Pancreas (tissue), 10 donors: ENCODE data around the gene MYO9B. TPM values are rescaled to one million over a fixed set of nuclear protein-coding genes. Genes with fewer than 3 reads are reported as not detected.

Experiments
- ATAC-seq, 4 donors: fragments of 200-7000 bp; cut with Tn5 transposase; one replicate each; pipeline versions ENCODE4 v1.8.0 to v1.9.1; 2020; ENCODE audit warnings: mild to moderate bottlenecking in 4 of 4, moderate library complexity in 4 of 4
- DNase-seq, 6 donors: peaks; one replicate each; pipeline ENCODE4 v3.0.0-alpha.2; 2020
- FAIRE-seq: peaks from 2 replicates; lab custom pipeline; 2012; peaks lifted over from hg19 to GRCh38; lab: Jason Lieb, UNC
- H3K27ac ChIP-seq, 4 donors: fragments of 200-600 bp; sonication (generic); 1 replicate in 3 of 4; 2 replicates in 1 of 4; pipeline versions ENCODE4 v1.5.0 to v1.8.0; 2020
- H3K27me3 ChIP-seq, 4 donors: fragments of 200-600 bp; one replicate each; pipeline ENCODE4 v1.8.0; 2021
- H3K36me3 ChIP-seq, 3 donors: fragments of 200-600 bp; sonication (generic) in 1 of 3; one replicate each; pipeline versions ENCODE4 v1.5.0 to v1.8.0; 2020 to 2021
- H3K4me1 ChIP-seq, 3 donors: fragments of 200-600 bp; one replicate each; pipeline ENCODE4 v1.8.0; 2021
- H3K4me3 ChIP-seq, 4 donors: fragments of 200-600 bp; sonication (generic) in 2 of 4; one replicate each; pipeline versions ENCODE4 v1.5.0 to v1.8.0; 2020 to 2021
- H3K9me3 ChIP-seq, 4 donors: fragments of 200-600 bp; one replicate each; pipeline ENCODE4 v1.8.0; 2021
- WGBS, 2 donors: extraction: QIAGEN DNeasy Blood & Tissue Kit; methylation state at CpG; one replicate each; pipeline ENCODE4 v1.1.7; 2013; 5-methylcytosine and 5-hydroxymethylcytosine counted together
- intact Hi-C, 3 donors: fragments of 100-400 bp; cut with DNase I; formaldehyde crosslinking; loops; one replicate each; pipeline versions ENCODE4 v1.11.1 to v1.14.2; 2022
- polyA plus RNA-seq, 2 donors: library from polyadenylated mRNA; stranded (reverse); fragments of 200-250 nt; gene quantifications; one replicate each; pipeline ENCODE4 v1.2.3, GENCODE V29; 2013
- total RNA-seq, 6 donors: library from RNA; stranded (reverse); fragmentation: NEBNext Ultra II Directional in 4 of 6; extraction: Animal tissue kit (Norgen Biotek cat#: 25700) in 4 of 6; gene quantifications; one replicate each; pipeline versions ENCODE4 v1.2.1 to v1.2.4, GENCODE V29; 2021 to 2023
- TF ChIP-seq, protein P1 (sequence below), 4 donors: fragments of 200-600 bp; sonication (generic) in 3 of 4; IDR thresholded peaks; one replicate each; pipeline versions ENCODE4 v1.5.0 to v1.8.0; 2021; ENCODE audit warnings: antibody characterized with exemption in 4 of 4
- donor health status: healthy with polysubstance abuse.
- donor health status: DM: no; HTN: no; CAD: no; lungs with moderate emphysema.
- donor health status: DM: no; HTN: no; CAD: no.
- donor health status: control.
- donor health status: control.
- donor health status: Bipolar disorder and iron deficiency.
- donor health status: DM: yes; HTN: yes; CAD: no.
- donor health status: DM: no; HTN: no; CAD: no.
- donor health status: DM: no; HTN: no; CAD: no.
- donor health status: DM: yes; HTN: yes; CAD: no.

MYO9B gene, protein sequence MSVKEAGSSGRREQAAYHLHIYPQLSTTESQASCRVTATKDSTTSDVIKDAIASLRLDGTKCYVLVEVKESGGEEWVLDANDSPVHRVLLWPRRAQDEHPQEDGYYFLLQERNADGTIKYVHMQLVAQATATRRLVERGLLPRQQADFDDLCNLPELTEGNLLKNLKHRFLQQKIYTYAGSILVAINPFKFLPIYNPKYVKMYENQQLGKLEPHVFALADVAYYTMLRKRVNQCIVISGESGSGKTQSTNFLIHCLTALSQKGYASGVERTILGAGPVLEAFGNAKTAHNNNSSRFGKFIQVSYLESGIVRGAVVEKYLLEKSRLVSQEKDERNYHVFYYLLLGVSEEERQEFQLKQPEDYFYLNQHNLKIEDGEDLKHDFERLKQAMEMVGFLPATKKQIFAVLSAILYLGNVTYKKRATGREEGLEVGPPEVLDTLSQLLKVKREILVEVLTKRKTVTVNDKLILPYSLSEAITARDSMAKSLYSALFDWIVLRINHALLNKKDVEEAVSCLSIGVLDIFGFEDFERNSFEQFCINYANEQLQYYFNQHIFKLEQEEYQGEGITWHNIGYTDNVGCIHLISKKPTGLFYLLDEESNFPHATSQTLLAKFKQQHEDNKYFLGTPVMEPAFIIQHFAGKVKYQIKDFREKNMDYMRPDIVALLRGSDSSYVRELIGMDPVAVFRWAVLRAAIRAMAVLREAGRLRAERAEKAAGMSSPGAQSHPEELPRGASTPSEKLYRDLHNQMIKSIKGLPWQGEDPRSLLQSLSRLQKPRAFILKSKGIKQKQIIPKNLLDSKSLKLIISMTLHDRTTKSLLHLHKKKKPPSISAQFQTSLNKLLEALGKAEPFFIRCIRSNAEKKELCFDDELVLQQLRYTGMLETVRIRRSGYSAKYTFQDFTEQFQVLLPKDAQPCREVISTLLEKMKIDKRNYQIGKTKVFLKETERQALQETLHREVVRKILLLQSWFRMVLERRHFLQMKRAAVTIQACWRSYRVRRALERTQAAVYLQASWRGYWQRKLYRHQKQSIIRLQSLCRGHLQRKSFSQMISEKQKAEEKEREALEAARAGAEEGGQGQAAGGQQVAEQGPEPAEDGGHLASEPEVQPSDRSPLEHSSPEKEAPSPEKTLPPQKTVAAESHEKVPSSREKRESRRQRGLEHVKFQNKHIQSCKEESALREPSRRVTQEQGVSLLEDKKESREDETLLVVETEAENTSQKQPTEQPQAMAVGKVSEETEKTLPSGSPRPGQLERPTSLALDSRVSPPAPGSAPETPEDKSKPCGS (N-terminal part only)
- total RNA-seq (10 to 100 TPM; 16.6 to 49.2 (median 20.8) TPM), polyA plus RNA-seq (10 to 100 TPM; 40.9 to 53.4 TPM)

DNA sequence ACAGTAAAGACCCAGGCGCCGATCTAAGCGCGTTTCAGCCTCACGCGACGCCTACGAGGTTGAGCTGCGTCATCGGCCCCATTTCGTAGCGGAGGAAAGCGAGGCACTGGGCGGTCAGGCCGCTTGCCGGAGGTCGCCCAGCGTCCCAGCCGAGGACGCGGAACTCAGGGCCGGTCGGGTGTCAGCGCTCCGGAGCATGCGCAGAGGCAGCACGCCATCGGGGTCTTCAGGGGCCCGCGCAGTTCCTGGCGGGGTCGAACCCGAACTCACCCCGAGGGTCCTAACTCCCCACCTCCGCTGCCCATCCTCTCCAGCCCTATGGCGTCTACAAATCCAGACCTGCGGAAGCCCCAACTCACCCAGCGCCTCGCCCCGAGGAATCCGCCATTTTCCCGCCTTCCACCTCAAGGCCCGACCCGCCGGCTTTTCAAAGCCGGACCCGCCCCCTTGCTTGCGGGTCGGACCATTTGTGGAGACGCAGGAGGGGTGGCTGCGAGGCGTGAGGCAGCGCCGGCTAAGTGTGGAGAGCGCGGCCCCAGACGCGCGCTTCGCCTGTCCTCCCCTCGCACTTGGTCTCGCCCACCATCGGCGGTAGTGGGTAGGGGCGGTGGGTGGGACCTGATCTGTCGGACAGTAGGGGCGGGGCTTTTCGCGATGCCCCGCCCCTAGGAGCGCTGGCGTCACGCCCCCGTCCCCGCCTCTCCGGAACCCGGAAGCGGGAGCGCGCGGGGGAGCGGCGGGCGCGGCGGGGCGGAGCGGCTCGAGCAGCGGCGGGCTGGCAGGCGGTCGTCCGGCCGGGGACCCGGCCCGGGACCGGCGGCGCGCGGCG lies at the start of gene MYO9B, which contains the start of gene HAUS8:
Gene MYO9B, plus strand, starts transcription at position 743 of the 829 bp plus-strand sequence. CDS start 25,941 bp downstream, outside the sequence.
Gene HAUS8, minus strand, starts transcription at position 418 of the 829 bp plus-strand sequence. Its CDS starts 30 bp downstream, at position 388.
- TF ChIP-seq, protein P1, sequence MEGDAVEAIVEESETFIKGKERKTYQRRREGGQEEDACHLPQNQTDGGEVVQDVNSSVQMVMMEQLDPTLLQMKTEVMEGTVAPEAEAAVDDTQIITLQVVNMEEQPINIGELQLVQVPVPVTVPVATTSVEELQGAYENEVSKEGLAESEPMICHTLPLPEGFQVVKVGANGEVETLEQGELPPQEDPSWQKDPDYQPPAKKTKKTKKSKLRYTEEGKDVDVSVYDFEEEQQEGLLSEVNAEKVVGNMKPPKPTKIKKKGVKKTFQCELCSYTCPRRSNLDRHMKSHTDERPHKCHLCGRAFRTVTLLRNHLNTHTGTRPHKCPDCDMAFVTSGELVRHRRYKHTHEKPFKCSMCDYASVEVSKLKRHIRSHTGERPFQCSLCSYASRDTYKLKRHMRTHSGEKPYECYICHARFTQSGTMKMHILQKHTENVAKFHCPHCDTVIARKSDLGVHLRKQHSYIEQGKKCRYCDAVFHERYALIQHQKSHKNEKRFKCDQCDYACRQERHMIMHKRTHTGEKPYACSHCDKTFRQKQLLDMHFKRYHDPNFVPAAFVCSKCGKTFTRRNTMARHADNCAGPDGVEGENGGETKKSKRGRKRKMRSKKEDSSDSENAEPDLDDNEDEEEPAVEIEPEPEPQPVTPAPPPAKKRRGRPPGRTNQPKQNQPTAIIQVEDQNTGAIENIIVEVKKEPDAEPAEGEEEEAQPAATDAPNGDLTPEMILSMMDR (IDR thresholded peaks at IDR 0.05): no peak
- intact Hi-C loops: no loop called here
- Histone ChIP-seq H3K9me3 (no peaks in the 10 kb centered on the region), H3K4me3 (peak within 1 kb of the TSS; percentile 51 to 95 (median 81)), H3K27ac (peak within 1 kb of the TSS; percentile 13 to 72 (median 61)), H3K36me3 (no peaks in the 10 kb centered on the region), H3K27me3 (no peaks in the 10 kb centered on the region), H3K4me1 (peaks cover 0 to 17% (median 0%) of the 10 kb centered on the region in 3 donors)
- FAIRE-seq: no peak
- DNase-seq: peak; percentile 98 to 100 (median 100)
- WGBS, 2 donors: 0% methylated on average over 81 to 103 of the region's 103 CpGs
- peak; percentile 96 to 99 (median 98) for ATAC-seq

DNA sequence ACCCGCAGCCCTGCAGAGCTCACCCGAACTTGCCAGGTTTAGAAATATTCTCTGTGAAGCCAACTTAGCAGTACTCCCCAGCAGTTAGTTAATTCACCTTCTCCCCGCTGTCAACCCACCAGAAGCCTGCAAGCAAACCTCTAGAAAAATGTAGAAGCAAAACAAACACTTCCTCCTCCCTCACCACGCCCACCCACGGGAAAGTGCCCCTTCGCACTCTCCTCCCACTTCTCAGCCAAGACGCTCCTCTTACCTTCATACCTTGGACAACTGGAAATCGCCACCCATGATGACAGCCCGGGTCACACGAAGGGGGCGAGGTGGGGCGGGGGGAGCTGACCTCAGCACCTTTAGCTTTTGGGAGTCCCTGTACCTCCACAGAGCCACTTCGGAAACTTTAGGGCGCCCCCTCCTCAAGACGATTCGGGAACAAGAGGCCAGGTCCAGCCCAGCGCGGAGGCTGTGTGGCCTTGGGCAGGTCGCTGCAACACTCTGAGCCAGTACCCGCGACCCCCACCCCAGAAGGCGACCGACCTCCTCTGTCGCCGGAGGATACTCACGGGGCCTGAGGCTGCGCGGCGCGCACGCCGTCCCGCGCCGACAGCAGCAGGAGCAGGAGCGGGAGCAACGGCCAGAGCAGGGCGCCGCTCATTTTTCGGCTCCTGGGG lies 49.5 kb upstream of the MYO9B start:
- 2% methylated on average over 37 to 40 of the region's 40 CpGs for WGBS, 2 donors
- TF ChIP-seq, protein P1 (IDR thresholded peaks at IDR 0.05): no peak
- Histone ChIP-seq H3K27ac (no peak overlapping the region), H3K4me1 (no peaks in the 10 kb centered on the region), H3K4me3 (peak overlapping the region in 1 of 4 donors; percentile 3), H3K27me3 (peaks cover 0 to 8% (median 0%) of the 10 kb centered on the region in 4 donors), H3K36me3 (no peaks in the 10 kb centered on the region), H3K9me3 (no peaks in the 10 kb centered on the region)
- peak in 1 of 4 donors; percentile 46 for ATAC-seq
- intact Hi-C loops: no loop called here
- DNase-seq: no peak
- no peak for FAIRE-seq

DNA sequence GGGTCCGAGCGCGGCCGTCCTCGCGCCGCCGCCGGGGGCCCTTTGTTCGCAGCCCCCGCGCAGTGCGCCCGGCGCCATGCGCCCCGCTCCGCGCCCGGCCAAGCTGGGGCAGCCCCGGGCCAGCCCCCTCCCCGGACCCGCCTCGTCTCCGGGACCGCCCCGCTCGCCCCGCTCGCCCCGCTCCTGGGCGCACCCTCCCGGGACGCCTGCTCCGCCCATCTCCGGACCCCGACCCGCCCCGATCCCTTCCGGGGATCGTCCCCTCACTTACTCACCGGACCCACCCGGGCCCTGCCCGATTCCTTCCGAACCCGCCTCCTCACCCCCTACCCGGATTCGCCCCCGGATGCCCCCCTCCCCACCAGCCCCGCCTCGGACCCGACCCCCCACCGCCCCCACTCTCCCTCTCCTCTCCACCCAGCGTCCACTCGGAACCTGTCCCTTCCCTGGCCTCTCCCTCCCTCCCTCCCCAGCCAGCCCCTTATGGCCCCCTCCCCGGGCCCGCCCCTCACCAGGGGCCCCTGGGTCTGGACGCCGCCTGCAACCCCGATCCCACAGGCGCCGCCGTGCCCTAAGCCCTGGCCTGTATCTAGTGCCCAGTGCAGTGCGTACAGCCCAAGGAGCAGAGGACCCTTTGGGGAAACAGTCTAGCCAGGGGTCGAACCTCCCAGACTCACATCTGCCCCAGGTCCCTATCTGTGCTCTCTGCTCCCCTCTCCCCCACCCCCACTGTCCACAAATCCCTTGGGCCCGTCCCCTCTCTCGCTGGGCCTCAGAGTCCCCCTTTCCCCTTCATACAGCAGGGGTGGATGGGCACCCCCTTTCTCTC lies 48.7 kb upstream of the MYO9B start, which contains the start of gene CPAMD8:
Gene CPAMD8, minus strand, starts transcription at position 105 of the 829 bp plus-strand sequence. CDS start 168 bp downstream, outside the sequence.
- WGBS, 2 donors: 9 to 29% methylated on average over 30 to 67 of the region's 67 CpGs
- no peak for DNase-seq

More for the DNA sequence above, 48.7 kb upstream of the MYO9B start, which contains the start of gene CPAMD8:
- Histone ChIP-seq H3K4me3 (peak within 1 kb of the TSS in 1 of 4 donors; percentile 3), H3K4me1 (no peaks in the 10 kb centered on the region), H3K27me3 (peaks cover 0 to 8% (median 0%) of the 10 kb centered on the region in 4 donors), H3K9me3 (no peaks in the 10 kb centered on the region), H3K36me3 (no peaks in the 10 kb centered on the region), H3K27ac (no peak within 1 kb of the TSS)
- TF ChIP-seq, protein P1 (IDR thresholded peaks at IDR 0.05): no peak
- no peak for ATAC-seq
- no peak for FAIRE-seq
- intact Hi-C loops: no loop called here
